Vagina (tissue), 2 donors: ENCODE results near the gene SCARB2. TPM values are rescaled to one million over a fixed set of nuclear protein-coding genes. Genes with fewer than 3 reads are reported as not detected.

Experiments used
- DNase-seq, 2 donors: peaks; one replicate each; pipeline ENCODE4 v3.0.0-alpha.2; 2017; ENCODE audit errors: extremely low spot score in 2 of 2
- H3K27ac ChIP-seq: fragments of 200-600 bp; sonication (generic); one replicate; pipeline ENCODE4 v1.5.1; 2019
- H3K27me3 ChIP-seq: fragments of 200-600 bp; sonication (generic); one replicate; pipeline ENCODE4 v1.5.1; 2019
- H3K36me3 ChIP-seq, 2 donors: fragments of 200-600 bp; sonication (generic); one replicate each; pipeline ENCODE4 v1.5.1; 2017 to 2019
- H3K4me1 ChIP-seq: fragments of 200-600 bp; sonication (generic); one replicate; pipeline ENCODE4 v1.5.1; 2019
- H3K4me3 ChIP-seq, 2 donors: fragments of 200-600 bp; sonication (generic); 1 replicate in 1 of 2; 2 replicates in 1 of 2; pipeline ENCODE4 v1.5.1; 2016 to 2019
- H3K9me3 ChIP-seq: fragments of 200-600 bp; sonication (generic); one replicate; pipeline ENCODE4 v1.5.1; 2019
- CTCF ChIP-seq, 3 experiments: fragments of 450-650 bp in 2 of 3; fragments of 200-600 bp in 1 of 3; sonication (generic) in 1 of 3; IDR thresholded peaks; one replicate each; pipeline ENCODE4 v1.5.1; 2017 to 2019; ENCODE audit warnings: antibody characterized with exemption in 3 of 3, mild to moderate bottlenecking in 2 of 3, moderate library complexity in 2 of 3
- POLR2A ChIP-seq, 2 donors: fragments of 450-650 bp; IDR thresholded peaks; one replicate each; pipeline ENCODE4 v1.6.1; 2017; ENCODE audit warnings: antibody characterized with exemption in 2 of 2, mild to moderate bottlenecking in 2 of 2, moderate library complexity in 2 of 2
- POLR2AphosphoS5 ChIP-seq, 2 donors: sonication (generic); formaldehyde crosslinking; IDR thresholded peaks; one replicate each; pipeline ENCODE4 v1.9.0; 2017; ENCODE audit warnings: antibody characterized with exemption in 2 of 2, mild to moderate bottlenecking in 2 of 2, low read depth in 1 of 2; ENCODE audit not compliant: insufficient read depth in 1 of 2
- intact Hi-C: fragments of 100-400 bp; cut with DNase I; formaldehyde crosslinking; loops from one replicate; pipeline ENCODE4 v1.15.1; 2023
- total RNA-seq: library from RNA; depleted of rRNA; stranded (reverse); fragments of >200 nt; gene quantifications from one replicate; pipeline ENCODE4 v1.2.3, GENCODE V29; 2016

The SCARB2 gene
- total RNA-seq, 1 donor from 2014 or later: 156 TPM

- no peaks in the 10 kb centered on the region for H3K4me1 ChIP-seq
- TF ChIP-seq CTCF (IDR thresholded peaks at IDR 0.05) (no peak), POLR2AphosphoS5 (IDR thresholded peaks at IDR 0.05; ENCODE audit: insufficient read depth in 1 of 2, low read depth in 1 of 2) (no peak), POLR2A (IDR thresholded peaks at IDR 0.05) (no peak)
- no peak for DNase-seq
- intact Hi-C loops: no loop called here
- H3K9me3 ChIP-seq: no peaks in the 10 kb centered on the region
- H3K27ac ChIP-seq: no peak overlapping the region
- peaks cover 0 to 51% of the 10 kb centered on the region in 2 donors for H3K36me3 ChIP-seq
- no peaks in the 10 kb centered on the region for H3K27me3 ChIP-seq
- H3K4me3 ChIP-seq: no peak overlapping the region
These were observed 53.3 kb downstream of the SCARB2 start for GRCh38 chr4:76160355-76160754.

GRCh38 chr4:76156635-76157034, 57.0 kb downstream of the SCARB2 start:
- Histone ChIP-seq H3K4me3 (no peak overlapping the region), H3K9me3 (no peaks in the 10 kb centered on the region), H3K27me3 (no peaks in the 10 kb centered on the region), H3K36me3 (peaks cover 0 to 22% of the 10 kb centered on the region in 2 donors), H3K27ac (no peak overlapping the region), H3K4me1 (no peaks in the 10 kb centered on the region)
- TF ChIP-seq CTCF (IDR thresholded peaks at IDR 0.05) (no peak), POLR2A (IDR thresholded peaks at IDR 0.05) (no peak), POLR2AphosphoS5 (IDR thresholded peaks at IDR 0.05; ENCODE audit: insufficient read depth in 1 of 2, low read depth in 1 of 2) (no peak)
- intact Hi-C loops: no loop called here
- no peak for DNase-seq

- Histone ChIP-seq H3K4me3 (no peak overlapping the region), H3K27ac (no peak overlapping the region), H3K9me3 (no peaks in the 10 kb centered on the region), H3K36me3 (peaks cover 0 to 15% of the 10 kb centered on the region in 2 donors), H3K27me3 (no peaks in the 10 kb centered on the region), H3K4me1 (no peaks in the 10 kb centered on the region)
- DNase-seq: no peak
- intact Hi-C loops: no loop called here
- TF ChIP-seq POLR2AphosphoS5 (IDR thresholded peaks at IDR 0.05; ENCODE audit: insufficient read depth in 1 of 2, low read depth in 1 of 2): no peak
- no peak for TF ChIP-seq POLR2A (IDR thresholded peaks at IDR 0.05)
- no peak for TF ChIP-seq CTCF (IDR thresholded peaks at IDR 0.05)
These were observed 57.6 kb downstream of the SCARB2 start for GRCh38 chr4:76155979-76156378.

GRCh38 chr4:76153356-76153755, 60.3 kb downstream of the SCARB2 start:
- no peak for DNase-seq
- H3K4me3 ChIP-seq: no peak overlapping the region
- TF ChIP-seq POLR2A (IDR thresholded peaks at IDR 0.05) (no peak), POLR2AphosphoS5 (IDR thresholded peaks at IDR 0.05; ENCODE audit: insufficient read depth in 1 of 2, low read depth in 1 of 2) (no peak), CTCF (IDR thresholded peaks at IDR 0.05) (no peak)
- no peak overlapping the region for H3K27ac ChIP-seq
- H3K9me3 ChIP-seq: no peaks in the 10 kb centered on the region
- no peaks in the 10 kb centered on the region for H3K27me3 ChIP-seq
- peaks cover 12% of the 10 kb centered on the region for H3K4me1 ChIP-seq
- intact Hi-C loops: no loop called here
- H3K36me3 ChIP-seq: no peaks in the 10 kb centered on the region

GRCh38 chr4:76148142-76148865, 65.3 kb downstream of the SCARB2 start, which contains the start of gene NUP54:
Gene NUP54, minus strand, starts transcription at chr4:76148397. Its CDS starts 23 bp downstream, at chr4:76148374.
- no peaks in the 10 kb centered on the region for H3K9me3 ChIP-seq
- peaks cover 0 to 3% of the 10 kb centered on the region in 2 donors for H3K36me3 ChIP-seq
- peak in 1 of 2 donors; percentile 95 for DNase-seq
- peak within 1 kb of the TSS; percentile 93 for H3K27ac ChIP-seq
- intact Hi-C loops: loop anchor here (5.0 kb wide), 1 partner anchor 64 kb away; the partner anchor contains the start of gene SCARB2
- TF ChIP-seq CTCF (IDR thresholded peaks at IDR 0.05): no peak
- TF ChIP-seq POLR2A (IDR thresholded peaks at IDR 0.05): peak in 1 of 2 donors; percentile 65
- peak; percentile 94 to 95 for TF ChIP-seq POLR2AphosphoS5 (IDR thresholded peaks at IDR 0.05; ENCODE audit: insufficient read depth in 1 of 2, low read depth in 1 of 2)
- peak within 1 kb of the TSS; percentile 81 to 99 for H3K4me3 ChIP-seq
- peaks cover 36% of the 10 kb centered on the region for H3K4me1 ChIP-seq
- H3K27me3 ChIP-seq: no peaks in the 10 kb centered on the region
